GM19452 (cell line): Measurements from ENCODE around the gene PEX5.
"Not testable (repeated sequence)": the region's sequence is repeated elsewhere in the genome, so short reads cannot be mapped to it uniquely, and the experiment has no call there.

ENCODE experiments used
- ATAC-seq: cut with Tn5 transposase; IDR thresholded peaks from one replicate; pipeline ENCODE4 v1.9.1; 2021; ENCODE audit not compliant: unreplicated experiment

PEX5 gene

DNA sequence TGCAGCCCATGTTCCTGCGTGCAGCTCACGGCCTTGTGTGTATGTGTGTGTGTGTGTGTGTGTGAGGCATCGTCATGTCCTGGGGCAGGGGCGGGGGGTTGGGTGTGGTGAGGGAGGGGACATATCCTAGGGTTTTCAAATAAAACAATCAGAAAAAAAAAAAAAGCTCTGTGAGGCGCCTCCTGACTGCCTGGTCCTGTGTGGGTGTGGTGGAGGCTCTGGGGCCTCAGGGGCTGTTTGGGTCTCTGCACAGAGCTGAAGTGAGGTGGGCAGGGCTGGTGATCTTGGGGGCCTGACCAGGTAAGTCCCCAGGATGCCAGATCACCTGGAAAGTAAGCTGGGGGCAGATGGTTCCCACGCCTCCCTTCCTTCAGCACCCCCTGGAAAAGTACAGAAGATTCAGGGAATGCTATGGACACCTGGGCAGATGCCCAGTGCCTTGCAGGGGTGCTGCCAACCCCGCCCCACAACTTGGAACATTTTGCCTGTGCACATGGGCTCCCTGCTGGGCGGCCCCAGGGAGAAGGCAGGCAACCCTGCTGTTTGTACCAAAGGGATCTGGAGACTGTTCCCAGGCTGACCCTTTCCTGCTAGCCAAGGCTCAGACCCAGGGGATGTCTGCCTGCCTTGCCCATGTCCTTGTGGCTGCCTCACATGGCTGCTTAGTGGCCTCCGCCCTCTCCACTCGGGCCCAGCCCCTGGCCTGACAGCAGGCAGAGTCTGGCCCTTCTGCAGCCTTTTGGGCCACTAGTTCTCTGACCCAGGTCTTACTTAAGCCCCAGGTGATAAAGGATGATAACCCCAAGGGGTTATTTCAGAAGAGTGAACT is 30.5 kb upstream of the PEX5 start:
- ATAC-seq = no peak

DNA sequence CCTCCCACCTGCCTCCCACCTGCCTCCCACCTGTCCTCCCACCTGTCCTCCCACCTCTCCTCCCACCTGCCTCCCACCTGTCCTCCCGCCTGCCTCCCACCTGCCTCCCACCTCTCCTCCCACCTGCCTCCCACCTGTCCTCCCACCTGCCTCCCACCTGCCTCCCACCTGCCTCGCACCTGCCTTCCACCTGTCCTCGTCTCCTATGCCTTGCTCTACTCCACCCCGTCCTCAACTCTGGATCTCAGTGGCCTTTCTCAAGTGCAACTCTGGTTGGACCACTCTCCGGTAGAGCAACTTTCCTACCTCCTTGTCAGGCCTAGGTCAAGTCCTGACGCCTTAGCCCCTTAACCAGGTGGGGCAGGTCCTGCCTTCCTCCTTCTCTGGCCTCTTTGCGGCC is 29.3 kb upstream of the PEX5 start:
- no peak for ATAC-seq

DNA sequence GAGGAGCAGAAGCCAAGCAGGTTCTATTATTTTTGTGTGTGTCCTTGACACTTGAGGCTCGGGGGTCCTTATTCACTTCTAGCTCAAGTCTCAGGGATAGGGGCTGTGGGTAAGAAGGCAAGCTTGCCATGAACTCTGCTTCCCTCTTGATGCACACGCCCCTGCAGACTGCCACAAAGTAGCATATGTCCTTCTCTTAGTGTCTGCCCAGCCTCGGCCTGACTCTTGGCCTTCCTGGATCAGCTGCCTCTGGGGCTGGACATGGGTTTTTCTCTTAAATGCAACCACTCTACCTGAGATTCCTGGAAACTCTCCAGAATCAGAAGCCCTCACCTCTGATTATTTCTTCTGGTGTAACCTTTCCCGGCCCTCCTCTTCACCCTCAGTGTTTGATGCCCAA is 28.2 kb upstream of the PEX5 start:
- ATAC-seq = no peak

DNA sequence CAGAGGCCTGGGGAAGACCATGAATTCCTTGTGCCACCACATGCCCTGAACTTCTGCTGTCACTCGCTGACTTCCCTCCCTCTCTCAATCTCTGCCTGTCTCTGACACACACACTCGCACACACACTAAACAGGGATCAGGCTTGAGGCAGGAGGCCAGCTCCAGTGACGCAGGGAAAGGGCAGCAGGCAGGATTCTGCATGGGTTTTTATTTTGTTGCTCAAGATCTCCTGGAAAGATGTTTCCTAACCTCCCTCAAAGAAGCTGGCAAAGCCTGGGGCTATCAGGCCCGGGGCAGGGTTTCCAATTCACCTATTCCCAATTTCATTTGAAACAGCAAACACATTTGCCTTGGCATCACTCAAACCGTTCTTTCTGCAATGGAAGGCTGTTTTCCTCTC is 27.7 kb upstream of the PEX5 start:
- ATAC-seq = no peak

DNA sequence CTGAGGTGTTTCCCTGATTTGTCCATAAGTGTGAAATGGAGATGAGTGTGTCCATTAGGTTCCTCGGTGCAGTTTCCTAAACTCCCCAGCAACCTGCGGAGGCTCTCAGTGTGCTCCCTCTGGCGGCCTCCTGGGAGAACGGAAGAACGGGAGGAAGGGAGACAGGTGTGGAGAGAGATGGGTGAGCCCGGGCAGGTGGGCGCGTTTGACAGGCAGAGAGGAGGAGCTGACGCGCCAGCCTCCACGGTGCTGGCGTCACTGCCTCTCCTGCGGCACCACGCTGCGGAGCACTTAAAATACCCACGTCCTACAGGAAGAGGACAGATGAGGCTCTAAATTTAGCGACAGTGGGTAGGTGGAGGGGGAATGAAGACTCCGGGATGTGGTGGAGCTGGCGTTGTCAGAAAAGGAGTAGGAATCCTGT is 26.8 kb upstream of the PEX5 start:
- ATAC-seq = no peak

DNA sequence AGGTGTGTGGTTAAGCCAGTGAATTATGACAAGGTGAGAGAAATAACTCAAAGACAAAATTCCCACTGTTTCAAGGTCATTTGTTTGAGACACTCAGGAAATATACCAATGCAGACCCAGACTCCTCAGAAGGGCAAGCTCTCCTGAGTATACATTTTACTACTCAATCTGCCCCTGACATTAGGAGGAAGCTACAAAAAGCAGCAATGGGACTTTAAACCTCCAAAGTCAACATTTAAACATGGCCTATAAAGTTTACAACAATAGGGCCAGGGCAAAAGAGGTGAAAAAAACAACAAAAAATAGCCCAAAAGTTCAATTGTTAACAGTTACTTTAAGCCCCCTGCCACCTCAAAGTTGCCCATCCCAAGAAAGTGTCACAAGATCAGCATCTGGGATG is 19.5 kb upstream of the PEX5 start:
- ATAC-seq = no peak

DNA sequence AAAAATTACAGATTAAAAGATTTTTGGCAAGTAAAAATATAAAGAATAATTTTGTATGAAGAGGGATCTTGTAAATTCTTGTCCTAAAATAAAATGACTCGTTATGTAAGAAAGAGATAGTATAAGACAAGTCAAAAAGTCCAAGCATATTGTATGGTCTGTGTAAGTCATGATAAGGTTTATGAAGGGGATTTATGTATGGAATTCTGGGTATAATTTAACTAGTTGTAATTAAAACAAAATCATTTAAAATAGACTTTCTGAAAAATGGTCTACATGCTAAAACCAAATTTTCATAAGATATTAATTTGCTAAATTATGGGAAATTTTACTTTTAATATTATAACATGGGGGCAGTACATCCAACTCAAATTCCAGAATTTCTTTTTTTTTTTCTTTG is 17.6 kb upstream of the PEX5 start:
- no peak for ATAC-seq

DNA sequence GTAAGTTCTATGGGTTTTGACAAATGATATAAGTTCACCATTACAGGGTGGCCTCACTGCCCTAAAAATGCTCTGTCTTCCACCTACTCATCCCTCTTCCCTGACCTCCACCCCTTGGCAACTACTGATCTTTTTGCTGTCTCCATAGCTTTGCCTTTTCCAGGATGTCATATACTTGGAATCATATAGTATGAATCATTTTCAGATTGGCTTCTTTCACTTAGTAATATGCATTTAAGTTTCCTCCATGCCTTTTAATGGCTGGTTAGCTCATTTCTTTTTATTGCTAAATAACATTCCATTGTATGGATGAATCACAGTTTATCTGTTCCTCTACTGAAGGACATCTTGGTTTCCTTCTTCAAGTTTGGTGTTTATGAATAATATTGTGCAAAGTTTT is 14.0 kb upstream of the PEX5 start:
- no peak for ATAC-seq

DNA sequence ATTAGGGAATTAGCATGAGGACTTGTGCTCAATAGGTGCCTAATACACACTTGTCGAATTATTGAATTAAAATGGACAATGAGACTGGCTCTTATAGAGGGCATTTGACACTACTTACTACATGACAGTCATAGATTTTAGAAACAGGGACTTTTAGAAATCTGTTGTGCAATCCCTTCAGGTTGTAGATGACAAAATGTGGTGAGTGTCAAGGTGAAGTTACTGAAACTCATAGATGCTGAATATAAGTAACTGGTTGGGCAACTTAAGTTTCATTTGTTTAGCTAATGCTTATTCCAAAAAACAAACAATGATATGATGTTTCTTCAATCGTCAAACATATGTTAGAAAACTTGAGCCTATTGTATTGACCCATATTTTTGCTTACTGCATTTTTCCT is 12.9 kb upstream of the PEX5 start:
- ATAC-seq = no peak

DNA sequence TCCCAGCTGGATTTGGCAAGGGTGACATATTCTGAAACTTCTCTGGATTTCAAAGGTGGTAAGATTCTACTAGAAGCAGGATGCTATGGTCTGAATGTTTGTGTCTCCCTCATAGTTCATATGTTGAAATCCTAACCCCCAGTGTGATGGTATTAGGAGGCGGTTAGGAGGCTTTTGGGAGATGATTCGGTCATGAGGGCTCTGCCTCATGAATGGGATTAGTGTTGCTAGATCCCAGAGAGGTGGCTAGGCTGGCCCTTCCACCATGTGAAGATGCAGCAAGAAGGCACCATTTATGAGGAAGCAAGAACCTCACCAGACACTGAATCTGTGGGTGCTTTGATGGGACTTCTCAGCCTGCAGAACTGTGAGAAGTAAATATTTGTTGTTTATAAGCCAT is 11.0 kb upstream of the PEX5 start:
- ATAC-seq = no peak

DNA sequence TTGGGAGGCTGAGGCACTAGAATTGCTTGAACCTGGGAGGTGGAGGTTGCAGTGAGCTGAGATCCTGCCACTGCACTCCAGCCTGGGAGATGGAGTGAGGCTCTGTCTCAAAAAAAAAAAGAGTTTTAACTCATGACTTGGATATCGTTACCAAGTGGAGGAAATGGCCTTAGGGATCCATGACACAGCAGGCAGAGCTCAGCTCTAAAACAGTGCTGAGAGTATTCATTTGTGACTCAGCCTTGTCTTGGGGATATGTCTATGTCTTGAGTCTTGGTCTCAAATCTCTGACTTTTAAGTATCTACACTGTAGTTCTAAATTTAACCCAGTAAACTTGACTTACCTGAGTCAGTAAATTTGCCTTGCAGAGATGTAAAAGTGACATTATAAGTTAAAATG is 8.8 kb upstream of the PEX5 start:
- ATAC-seq = no peak

DNA sequence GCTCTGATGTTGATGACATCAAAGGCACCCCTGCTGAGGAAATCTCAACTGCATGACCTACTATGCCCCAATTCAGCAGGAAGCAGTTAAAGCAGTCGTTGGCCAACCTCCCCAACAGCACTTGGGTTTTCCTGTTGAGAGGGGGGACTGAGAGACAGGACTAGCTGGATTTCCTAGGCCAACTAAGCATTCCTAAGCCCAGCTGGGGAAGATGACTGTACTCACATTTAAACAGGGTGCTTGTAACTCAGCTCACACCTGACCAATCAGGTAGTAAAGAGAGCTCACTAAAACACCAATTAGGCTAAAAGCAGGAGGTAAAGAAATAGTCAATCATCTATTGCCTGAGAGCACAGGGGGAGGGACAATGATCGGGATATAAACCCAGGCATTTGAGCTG is 3.4 kb upstream of the PEX5 start:
- ATAC-seq = not testable (repeated sequence)

DNA sequence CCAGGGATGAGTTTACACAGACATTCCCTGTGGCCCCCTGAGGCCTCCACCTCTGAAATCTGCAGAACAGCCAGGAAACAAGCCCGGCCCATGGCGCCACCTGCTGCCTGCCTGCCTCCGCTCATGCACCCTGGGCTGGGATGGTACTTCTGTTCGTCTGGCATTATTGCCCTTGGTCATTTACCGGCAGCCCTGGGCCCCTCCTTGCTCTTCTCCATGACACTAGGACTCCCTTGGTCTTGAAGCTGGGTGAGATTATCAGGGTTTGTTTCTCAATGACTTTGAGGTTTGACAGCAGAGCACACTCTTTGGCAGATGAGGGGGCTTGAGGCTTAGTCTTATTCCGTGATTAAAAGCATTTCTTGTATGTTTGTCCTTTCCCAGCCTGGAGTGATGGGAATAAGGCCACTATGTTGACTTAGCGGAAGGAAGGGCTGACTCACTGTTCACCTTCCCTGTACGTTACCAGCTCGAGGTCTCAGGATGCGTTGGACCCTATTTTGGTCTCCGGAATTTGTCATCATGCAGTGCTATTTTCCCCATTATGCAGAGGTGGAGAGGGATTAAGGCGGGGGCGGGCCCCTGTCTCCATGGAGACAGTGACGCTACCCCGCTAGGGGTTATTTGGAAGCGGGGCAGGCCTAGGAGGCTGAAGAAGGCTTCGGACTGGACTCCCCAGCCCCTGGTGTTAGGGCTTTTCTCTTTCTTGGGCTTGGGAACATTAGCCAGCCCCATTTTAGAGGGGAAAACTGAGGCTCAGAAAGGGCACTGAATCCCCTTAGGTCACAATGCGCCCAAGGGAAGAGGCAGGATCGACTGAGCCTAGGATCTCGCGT is 706 bp upstream of the PEX5 start:
- peak; percentile 28 for ATAC-seq

DNA sequence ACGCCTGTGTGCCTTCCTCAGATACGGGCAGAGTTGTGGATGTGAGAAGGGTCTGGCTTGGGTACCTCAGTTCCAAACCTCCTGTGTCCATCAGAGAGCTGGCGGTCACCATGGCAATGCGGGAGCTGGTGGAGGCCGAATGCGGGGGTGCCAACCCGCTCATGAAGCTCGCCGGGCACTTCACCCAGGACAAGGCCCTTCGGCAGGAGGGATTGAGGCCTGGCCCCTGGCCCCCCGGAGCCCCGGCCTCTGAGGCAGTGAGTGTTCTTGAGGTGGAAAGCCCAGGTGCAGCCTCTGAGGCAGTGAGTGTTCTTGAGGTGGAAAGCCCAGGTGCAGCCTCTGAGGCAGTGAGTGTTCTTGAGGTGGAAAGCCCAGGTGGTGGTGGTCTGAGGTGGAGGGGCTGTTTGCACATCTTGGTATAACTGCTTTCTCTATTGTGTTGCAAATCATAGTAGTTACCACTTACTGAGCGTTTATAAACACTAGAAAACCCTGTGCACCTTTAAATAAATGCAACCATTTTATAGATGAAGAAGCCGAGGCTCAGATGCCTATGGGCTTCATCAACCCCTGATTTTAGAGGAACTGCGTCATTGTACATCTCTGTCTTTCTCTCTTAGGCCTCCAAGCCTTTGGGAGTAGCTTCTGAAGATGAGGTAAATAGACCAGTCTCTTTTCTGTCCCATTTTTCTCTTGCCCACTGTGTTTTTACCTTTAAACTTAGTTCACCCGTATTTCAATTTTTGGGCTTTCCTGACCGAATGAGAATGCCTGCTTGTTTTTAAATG is 976 bp downstream of the PEX5 start:
- no peak for ATAC-seq

DNA sequence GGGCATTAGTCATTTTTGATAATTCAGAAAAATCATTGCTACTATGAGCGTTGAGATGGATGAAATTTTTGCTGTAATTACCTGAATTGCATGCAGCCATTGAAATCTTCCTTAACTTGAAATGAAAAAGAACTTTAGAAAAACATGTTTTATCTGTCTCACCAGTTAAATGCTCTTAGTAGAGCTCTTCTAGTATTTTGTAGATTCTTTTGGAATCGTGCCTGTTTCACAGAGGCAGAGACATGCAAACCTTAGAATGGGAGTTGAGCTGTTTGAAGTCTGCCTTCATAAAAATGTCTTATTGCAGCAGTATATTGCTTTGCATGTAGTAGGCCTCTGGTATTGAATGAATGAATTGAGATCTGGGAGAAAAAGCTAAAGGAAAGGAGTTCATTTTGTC is 4.2 kb downstream of the PEX5 start:
- ATAC-seq = no peak

DNA sequence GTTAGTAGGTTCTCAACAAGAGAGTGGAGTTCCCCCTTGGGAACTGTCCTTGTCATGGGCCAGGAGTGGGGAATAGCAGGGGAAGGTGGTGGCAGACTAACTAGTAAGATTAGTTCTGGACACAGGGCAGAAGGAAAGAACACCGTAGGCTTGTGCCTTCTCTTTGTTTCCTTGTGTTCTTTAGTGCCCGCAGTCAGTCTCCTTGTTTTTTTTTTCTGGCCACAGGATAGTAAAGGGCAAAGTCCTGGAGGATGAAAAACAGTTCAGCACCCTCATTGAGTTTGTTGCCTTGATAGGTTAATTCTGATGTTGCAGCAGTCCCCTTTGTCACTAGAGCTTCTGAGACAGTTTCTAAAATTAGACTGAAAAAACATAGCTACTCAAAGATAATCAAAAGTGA is 8.4 kb downstream of the PEX5 start:
- ATAC-seq = no peak

DNA sequence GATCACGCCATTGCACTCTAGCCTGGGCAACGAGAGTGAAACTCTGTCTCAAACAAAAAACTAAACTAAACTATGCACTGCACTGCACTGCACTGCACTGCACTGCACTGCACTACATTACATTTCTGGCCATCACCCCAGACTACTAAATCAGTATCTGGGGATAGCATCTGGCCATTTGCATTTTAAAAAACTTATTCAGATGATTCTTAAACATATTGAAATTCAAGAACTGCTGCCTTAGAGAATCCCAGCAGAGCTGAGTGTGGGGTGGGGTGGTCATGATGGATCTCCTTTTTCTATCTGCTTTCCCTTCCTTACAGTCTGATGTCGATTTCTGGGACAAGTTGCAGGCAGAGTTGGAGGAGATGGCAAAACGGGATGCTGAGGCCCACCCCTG is 13.6 kb downstream of the PEX5 start:
- no peak for ATAC-seq

DNA sequence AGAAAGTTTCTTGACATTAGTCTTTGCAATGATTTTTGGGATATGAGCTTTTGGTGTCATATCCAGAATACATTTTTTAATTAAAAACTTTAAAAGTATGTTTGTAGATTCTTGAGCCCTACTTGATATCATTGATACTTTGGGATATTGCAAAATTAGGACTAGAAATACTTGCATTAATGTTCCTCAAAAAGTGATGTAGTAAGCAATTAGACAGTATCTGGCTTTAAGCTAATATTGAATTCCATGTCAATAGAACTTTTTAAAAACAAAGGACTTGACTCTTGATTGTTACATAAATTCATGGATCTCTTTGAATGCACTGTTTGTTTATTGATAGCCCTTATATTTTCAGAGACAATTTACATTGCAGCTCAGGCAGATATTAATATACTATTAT is 15.6 kb downstream of the PEX5 start:
- no peak for ATAC-seq

DNA sequence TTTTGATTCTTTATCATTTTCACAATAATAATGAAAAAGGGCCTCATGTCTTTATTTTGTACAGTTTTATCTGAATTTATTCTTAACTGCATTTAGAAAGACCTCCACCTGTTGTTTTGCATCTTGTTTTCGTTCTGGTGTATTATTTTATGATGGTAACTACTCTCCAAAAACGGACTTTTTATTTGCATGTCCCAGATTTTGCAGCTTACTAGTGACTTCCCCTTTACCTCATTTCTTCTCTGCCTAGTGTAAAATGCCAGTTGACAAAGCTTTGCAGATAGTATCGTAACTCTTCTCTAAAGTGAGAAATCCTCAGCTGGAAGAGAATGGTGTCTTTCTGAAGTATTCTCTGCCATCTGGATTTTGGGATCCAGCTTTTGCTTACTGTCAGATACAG is 17.2 kb downstream of the PEX5 start:
- no peak for ATAC-seq

DNA sequence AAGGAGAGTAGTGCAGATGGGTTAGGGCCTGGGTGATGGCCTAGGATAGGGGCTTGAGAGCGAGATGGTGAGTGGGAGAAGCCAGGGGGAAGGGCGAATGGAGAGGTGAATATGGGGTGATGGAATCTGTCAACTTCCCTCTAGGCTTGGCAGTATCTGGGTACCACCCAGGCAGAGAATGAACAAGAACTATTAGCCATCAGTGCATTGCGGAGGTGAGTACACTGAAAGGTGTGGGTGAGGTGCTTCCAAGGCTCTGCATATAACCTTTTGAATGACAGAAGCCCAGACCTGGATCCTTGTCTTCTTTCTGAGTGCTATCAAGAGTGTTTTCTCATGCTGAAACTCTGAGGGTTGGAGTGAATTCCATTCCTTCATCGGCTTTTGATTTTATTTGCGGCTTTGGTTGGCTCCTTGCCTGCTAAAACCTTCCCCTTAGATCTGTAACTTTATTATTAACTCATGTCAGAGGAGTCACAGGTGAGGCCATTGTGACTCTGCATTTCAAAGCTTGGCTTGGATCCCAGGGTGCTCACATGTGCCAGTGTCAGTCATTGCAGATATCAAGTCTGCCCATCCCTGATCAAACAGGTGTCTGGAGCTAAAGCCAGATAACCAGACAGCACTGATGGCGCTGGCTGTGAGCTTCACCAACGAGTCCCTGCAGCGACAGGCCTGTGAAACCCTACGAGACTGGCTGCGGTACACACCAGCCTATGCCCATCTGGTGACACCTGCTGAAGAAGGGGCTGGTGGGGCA is 18.6 kb downstream of the PEX5 start:
- no peak for ATAC-seq

DNA sequence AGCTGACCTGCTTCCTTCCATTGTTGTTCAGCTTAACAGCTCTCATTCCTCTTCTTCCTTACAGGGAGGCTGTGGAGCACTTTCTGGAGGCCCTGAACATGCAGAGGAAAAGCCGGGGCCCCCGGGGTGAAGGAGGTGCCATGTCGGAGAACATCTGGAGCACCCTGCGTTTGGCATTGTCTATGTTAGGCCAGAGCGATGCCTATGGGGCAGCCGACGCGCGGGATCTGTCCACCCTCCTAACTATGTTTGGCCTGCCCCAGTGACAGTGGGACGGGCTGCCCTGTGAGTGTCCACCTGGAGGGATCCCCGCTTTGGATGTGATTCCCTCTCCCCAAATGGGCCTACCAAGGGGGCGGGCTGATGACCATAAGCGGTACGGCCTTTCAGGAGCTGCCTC is 20.5 kb downstream of the PEX5 start:
- no peak for ATAC-seq
